Right lobe of liver (tissue), 4 donors: ENCODE data around the gene SPATA21.

Experiments used
- POLR2A ChIP-seq: fragments of 450-650 bp; IDR thresholded peaks from one replicate; pipeline ENCODE4 v1.6.1; 2017; ENCODE audit warnings: antibody characterized with exemption, mild to moderate bottlenecking
- TF ChIP-seq, protein P1 (sequence below), 4 donors: fragments of 200-600 bp in 3 of 4; fragments of 450-650 bp in 1 of 4; IDR thresholded peaks; one replicate each; pipeline versions ENCODE4 v1.5.1 to v1.8.0; 2016 to 2022; ENCODE audit warnings: antibody characterized with exemption in 4 of 4, mild to moderate bottlenecking in 2 of 4
- donor health status: DM: no; HTN: no; CAD: no.
- donor health status: DM: no; HTN: no; CAD: no.
- donor health status: DM: no; HTN: yes; CAD: no.

GRCh38 chr1:16405441-16405840 lies 31.8 kb downstream of the SPATA21 start:
- TF ChIP-seq, protein P1, sequence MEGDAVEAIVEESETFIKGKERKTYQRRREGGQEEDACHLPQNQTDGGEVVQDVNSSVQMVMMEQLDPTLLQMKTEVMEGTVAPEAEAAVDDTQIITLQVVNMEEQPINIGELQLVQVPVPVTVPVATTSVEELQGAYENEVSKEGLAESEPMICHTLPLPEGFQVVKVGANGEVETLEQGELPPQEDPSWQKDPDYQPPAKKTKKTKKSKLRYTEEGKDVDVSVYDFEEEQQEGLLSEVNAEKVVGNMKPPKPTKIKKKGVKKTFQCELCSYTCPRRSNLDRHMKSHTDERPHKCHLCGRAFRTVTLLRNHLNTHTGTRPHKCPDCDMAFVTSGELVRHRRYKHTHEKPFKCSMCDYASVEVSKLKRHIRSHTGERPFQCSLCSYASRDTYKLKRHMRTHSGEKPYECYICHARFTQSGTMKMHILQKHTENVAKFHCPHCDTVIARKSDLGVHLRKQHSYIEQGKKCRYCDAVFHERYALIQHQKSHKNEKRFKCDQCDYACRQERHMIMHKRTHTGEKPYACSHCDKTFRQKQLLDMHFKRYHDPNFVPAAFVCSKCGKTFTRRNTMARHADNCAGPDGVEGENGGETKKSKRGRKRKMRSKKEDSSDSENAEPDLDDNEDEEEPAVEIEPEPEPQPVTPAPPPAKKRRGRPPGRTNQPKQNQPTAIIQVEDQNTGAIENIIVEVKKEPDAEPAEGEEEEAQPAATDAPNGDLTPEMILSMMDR (IDR thresholded peaks at IDR 0.05): no peak
- no peak for TF ChIP-seq POLR2A
